Progenitor cell of endocrine pancreas (in vitro differentiated cells): ENCODE measurements around the gene NTN5. TPM values are rescaled to one million over a fixed set of nuclear protein-coding genes. Genes with fewer than 3 reads are reported as not detected.

Experiments
- DNase-seq: peaks from one replicate; pipeline ENCODE4 v3.0.0; 2021; ENCODE audit warnings: low spot score; ENCODE audit not compliant: unreplicated experiment
- H3K27ac Mint-ChIP-seq: 2 replicates; pipeline ENCODE4 v1.8.0; 2021; ENCODE audit warnings: mild to moderate bottlenecking, moderate library complexity, mixed read lengths
- H3K27me3 Mint-ChIP-seq: 2 replicates; pipeline ENCODE4 v1.8.0; 2021; ENCODE audit warnings: mixed read lengths
- H3K36me3 Mint-ChIP-seq: 2 replicates; pipeline ENCODE4 v1.8.0; 2022; ENCODE audit warnings: mixed read lengths; ENCODE audit not compliant: insufficient read depth
- H3K4me1 Mint-ChIP-seq: 2 replicates; pipeline ENCODE4 v1.8.0; 2021; ENCODE audit warnings: low read depth, mixed read lengths
- H3K4me3 Mint-ChIP-seq: 2 replicates; pipeline ENCODE4 v1.8.0; 2021; ENCODE audit warnings: low read depth, mild to moderate bottlenecking, moderate library complexity, mixed read lengths
- H3K9me3 Mint-ChIP-seq: 2 replicates; pipeline ENCODE4 v1.8.0; 2021; ENCODE audit warnings: low read depth, mixed read lengths
- total RNA-seq: library from RNA; stranded (reverse); gene quantifications from 2 replicates; pipeline ENCODE4 v1.2.1, GENCODE V29; 2021
- TF ChIP-seq, protein P1 (sequence below): fragments of 200-600 bp; sonication (generic); IDR thresholded peaks from one replicate; pipeline ENCODE4 v1.5.0; 2021; ENCODE audit warnings: antibody characterized with exemption, mild to moderate bottlenecking; ENCODE audit not compliant: unreplicated experiment

NTN5 gene
- total RNA-seq, 1 donor from 2014 or later, result 0.91 TPM

DNA sequence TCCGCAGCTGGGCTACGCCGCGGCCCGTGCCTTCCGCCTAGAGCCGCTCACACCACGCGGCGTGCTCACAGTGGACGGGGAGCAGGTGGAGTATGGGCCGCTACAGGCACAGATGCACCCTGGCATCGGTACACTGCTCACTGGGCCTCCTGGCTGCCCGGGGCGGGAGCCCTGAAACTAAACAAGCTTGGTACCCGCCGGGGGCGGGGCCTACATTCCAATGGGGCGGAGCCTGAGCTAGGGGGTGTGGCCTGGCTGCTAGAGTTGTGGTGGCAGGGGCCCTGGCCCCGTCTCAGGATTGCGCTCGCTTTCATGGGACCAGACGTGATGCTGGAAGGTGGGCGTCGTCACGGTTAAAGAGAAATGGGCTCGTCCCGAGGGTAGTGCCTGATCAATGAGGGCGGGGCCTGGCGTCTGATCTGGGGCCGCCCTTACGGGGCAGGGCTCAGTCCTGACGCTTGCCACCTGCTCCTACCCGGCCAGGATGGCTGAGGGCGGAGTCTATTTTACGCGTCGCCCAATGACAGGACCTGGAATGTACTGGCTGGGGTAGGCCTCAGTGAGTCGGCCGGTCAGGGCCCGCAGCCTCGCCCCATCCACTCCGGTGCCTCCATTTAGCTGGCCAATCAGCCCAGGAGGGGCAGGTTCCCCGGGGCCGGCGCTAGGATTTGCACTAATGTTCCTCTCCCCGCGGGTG, 43.1 kb downstream of the NTN5 start:
- TF ChIP-seq, protein P1, sequence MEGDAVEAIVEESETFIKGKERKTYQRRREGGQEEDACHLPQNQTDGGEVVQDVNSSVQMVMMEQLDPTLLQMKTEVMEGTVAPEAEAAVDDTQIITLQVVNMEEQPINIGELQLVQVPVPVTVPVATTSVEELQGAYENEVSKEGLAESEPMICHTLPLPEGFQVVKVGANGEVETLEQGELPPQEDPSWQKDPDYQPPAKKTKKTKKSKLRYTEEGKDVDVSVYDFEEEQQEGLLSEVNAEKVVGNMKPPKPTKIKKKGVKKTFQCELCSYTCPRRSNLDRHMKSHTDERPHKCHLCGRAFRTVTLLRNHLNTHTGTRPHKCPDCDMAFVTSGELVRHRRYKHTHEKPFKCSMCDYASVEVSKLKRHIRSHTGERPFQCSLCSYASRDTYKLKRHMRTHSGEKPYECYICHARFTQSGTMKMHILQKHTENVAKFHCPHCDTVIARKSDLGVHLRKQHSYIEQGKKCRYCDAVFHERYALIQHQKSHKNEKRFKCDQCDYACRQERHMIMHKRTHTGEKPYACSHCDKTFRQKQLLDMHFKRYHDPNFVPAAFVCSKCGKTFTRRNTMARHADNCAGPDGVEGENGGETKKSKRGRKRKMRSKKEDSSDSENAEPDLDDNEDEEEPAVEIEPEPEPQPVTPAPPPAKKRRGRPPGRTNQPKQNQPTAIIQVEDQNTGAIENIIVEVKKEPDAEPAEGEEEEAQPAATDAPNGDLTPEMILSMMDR, result no peak
- H3K36me3 Mint-ChIP-seq, result peaks cover 4% of the 10 kb centered on the region
- peak overlapping the region; percentile 93 for H3K27ac Mint-ChIP-seq
- H3K4me3 Mint-ChIP-seq, result peak overlapping the region; percentile 48
- peaks cover 25% of the 10 kb centered on the region for H3K4me1 Mint-ChIP-seq
- H3K27me3 Mint-ChIP-seq, result no peaks in the 10 kb centered on the region
- H3K9me3 Mint-ChIP-seq, result no peaks in the 10 kb centered on the region
- no peak for DNase-seq

DNA sequence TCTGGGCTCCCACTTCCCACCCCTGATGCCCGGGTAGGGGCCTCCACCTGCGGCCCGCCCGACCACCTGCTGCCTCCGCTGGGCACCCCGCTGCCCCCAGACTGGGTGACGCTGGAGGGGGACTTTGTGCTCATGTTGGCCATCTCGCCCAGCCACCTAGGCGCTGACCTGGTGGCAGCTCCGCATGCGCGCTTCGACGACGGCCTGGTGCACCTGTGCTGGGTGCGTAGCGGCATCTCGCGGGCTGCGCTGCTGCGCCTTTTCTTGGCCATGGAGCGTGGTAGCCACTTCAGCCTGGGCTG, 43.6 kb downstream of the NTN5 start:
- H3K27ac Mint-ChIP-seq, result no peak overlapping the region
- peaks cover 23% of the 10 kb centered on the region for H3K4me1 Mint-ChIP-seq
- no peaks in the 10 kb centered on the region for H3K9me3 Mint-ChIP-seq
- no peak overlapping the region for H3K4me3 Mint-ChIP-seq
- TF ChIP-seq, protein P1, result no peak
- no peak for DNase-seq
- H3K36me3 Mint-ChIP-seq, result peaks cover 4% of the 10 kb centered on the region
- no peaks in the 10 kb centered on the region for H3K27me3 Mint-ChIP-seq

DNA sequence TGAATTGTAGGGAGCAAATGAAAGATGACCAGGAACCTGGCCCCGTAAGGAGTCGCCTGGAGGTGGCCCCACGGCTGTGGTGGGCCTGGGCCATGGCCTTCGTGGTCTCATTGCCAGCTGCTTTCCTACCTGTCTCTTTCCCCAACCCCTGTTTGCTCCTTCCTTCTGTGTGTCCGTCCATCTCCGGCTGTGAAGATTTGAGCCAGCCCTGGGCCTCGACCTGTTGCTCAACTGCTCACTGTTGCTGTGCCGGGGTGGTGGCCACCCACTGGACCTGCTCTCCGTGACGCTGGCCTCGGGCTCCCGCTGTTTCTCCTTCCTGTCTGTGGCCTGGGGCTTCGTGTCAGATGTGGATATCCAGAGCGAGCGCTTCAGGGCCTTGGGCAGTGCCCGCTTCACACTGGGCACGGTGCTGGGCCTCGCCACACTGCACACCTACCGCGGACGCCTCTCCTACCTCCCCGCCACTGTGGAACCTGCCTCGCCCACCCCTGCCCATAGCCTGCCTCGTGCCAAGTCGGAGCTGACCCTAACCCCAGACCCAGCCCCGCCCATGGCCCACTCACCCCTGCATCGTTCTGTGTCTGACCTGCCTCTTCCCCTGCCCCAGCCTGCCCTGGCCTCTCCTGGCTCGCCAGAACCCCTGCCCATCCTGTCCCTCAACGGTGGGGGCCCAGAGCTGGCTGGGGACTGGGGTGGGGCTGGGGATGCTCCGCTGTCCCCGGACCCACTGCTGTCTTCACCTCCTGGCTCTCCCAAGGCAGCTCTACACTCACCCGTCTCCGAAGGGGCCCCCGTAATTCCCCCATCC, 44.1 kb downstream of the NTN5 start:
- H3K36me3 Mint-ChIP-seq, result peaks cover 4% of the 10 kb centered on the region
- no peaks in the 10 kb centered on the region for H3K27me3 Mint-ChIP-seq
- no peak overlapping the region for H3K4me3 Mint-ChIP-seq
- DNase-seq, result no peak
- H3K4me1 Mint-ChIP-seq, result peaks cover 23% of the 10 kb centered on the region
- no peaks in the 10 kb centered on the region for H3K9me3 Mint-ChIP-seq
- TF ChIP-seq, protein P1, result no peak
- no peak overlapping the region for H3K27ac Mint-ChIP-seq

DNA sequence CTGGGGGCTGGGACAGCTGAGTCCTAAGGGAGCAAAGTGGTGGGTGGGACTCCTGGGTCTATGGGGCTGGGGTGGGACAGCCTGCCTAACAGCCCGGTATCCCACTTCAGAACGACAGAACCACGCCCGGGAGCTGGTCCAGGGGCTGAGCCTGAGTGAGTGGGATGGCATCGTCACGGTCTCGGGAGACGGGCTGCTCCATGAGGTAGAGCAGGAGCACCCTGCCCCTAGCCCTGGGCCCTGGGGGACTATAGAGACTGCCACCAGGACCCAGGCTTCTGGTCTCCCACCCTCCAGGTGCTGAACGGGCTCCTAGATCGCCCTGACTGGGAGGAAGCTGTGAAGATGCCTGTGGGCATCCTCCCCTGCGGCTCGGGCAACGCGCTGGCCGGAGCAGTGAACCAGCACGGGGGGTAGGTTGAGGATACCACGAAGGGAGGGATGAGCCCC, 44.9 kb downstream of the NTN5 start:
- no peak for DNase-seq
- Mint-ChIP-seq H3K4me3 (no peak overlapping the region), H3K36me3 (peaks cover 4% of the 10 kb centered on the region), H3K27ac (no peak overlapping the region), H3K27me3 (no peaks in the 10 kb centered on the region), H3K9me3 (no peaks in the 10 kb centered on the region), H3K4me1 (peaks cover 25% of the 10 kb centered on the region)
- TF ChIP-seq, protein P1, result no peak

DNA sequence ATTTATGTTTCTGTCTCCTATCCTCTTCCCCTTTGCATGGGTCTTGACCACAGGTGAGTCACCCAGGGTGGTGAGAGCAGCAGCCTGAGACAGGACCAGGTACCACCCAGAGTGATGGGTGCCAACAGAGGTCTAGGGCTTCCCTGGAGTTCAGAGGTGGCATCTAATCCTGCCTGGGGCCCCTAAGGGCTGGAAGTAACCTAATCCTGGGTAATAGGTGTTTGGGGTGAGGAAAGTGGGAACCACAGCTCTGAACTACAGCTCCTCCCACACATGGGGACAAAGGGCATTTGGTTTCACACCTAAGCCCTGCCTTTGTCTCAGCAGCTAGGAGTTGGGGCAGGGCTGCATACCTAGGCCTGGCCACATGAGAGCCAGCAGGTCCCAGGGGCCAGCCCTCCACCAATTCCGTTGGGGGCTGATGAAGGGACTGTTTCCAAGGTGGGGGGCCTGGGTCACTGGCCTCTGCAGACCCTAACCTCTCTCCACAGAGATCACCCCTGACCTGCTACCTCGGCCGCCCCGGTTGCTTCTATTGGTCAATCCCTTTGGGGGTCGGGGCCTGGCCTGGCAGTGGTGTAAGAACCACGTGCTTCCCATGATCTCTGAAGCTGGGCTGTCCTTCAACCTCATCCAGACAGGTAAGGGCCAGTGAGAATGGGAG, 45.5 kb downstream of the NTN5 start:
- Mint-ChIP-seq H3K27ac (no peak overlapping the region), H3K9me3 (no peaks in the 10 kb centered on the region), H3K4me1 (peaks cover 23% of the 10 kb centered on the region), H3K36me3 (peaks cover 4% of the 10 kb centered on the region), H3K4me3 (peak overlapping the region; percentile 47), H3K27me3 (no peaks in the 10 kb centered on the region)
- DNase-seq, result no peak
- TF ChIP-seq, protein P1, result no peak
